K562 (cell line): ENCODE results near the gene B3GAT1. TPM values are rescaled to one million over a fixed set of nuclear protein-coding genes. Genes with fewer than 3 reads are reported as not detected.

ENCODE experiments used
- ATAC-seq: fragments of 200-7000 bp; cut with Tn5 transposase; 3 replicates; pipeline ENCODE4 v1.9.1; 2020; ENCODE audit warnings: moderate library complexity
- BruUV-seq: library from RNA; stranded (reverse); fragments of 400-500 nt; replicated peaks from 2 replicates; lab custom pipeline; 2021; lab: Mats Ljungman, UMichigan
- CTCF ChIA-PET: fragments of 300-600 bp; formaldehyde crosslinking; extraction: SDS; loops from one replicate; lab custom pipeline; 2021; ENCODE audit warnings: low intra/inter-chr PET ratio; lab: Yijun Ruan, JAX
- POLR2A ChIA-PET: fragments of 300-600, 350-650 bp; sonication (Branson Sonifier 250); formaldehyde crosslinking; extraction: SDS; loops from one replicate; lab custom pipeline; 2021; ENCODE audit warnings: antibody characterized with exemption, inconsistent platforms; lab: Yijun Ruan, JAX
- DNase-seq, 4 experiments: peaks; one replicate each; pipeline versions ENCODE4 v3.0.0 to v3.0.0-alpha.2; 2011 to 2018; ENCODE audit warnings: low spot score in 3 of 4, mixed read lengths in 3 of 4; ENCODE audit errors: extremely low read depth in 1 of 4
- FAIRE-seq: peaks from 2 replicates; lab custom pipeline; 2011; peaks lifted over from hg19 to GRCh38; lab: Jason Lieb, UNC
- H2AFZ ChIP-seq: 2 replicates; pipeline ENCODE4 v1.6.0; 2011; ENCODE audit warnings: low read depth, low read length, control low read depth, inconsistent platforms
- H3K27ac ChIP-seq: fragments of 200-600 bp; 3 replicates; pipeline ENCODE4 v1.8.0; 2011; ENCODE audit warnings: low read depth, mild to moderate bottlenecking, control low read depth, inconsistent platforms, low read length, moderate library complexity, mixed read lengths; ENCODE audit errors: extremely low read depth
- H3K27me3 ChIP-seq, 2 experiments: fragments of 300-600 bp in 1 of 2; 2 replicates in 1 of 2; 3 replicates in 1 of 2; pipeline versions ENCODE4 v1.6.0 to v1.8.0; 2011; ENCODE audit warnings: inconsistent platforms in 2 of 2, low read length in 2 of 2, mild to moderate bottlenecking in 1 of 2, mixed read lengths in 1 of 2, moderate library complexity in 1 of 2; ENCODE audit not compliant: control insufficient read depth in 2 of 2, insufficient read depth in 2 of 2
- H3K36me3 ChIP-seq: fragments of 300-600 bp; 3 replicates; pipeline ENCODE4 v1.8.0; 2011; ENCODE audit warnings: mild to moderate bottlenecking, low read length, inconsistent platforms; ENCODE audit not compliant: control insufficient read depth, insufficient read depth
- H3K4me1 ChIP-seq, 2 experiments: fragments of 200-600 bp in 1 of 2; replicated peaks in 1 of 2; 2 replicates in 1 of 2; 3 replicates in 1 of 2; pipeline versions ENCODE4 v1.5.1 to v1.8.0; 2011; ENCODE audit warnings: inconsistent platforms in 2 of 2, low read length in 2 of 2, mild to moderate bottlenecking in 1 of 2, mixed read lengths in 1 of 2, moderate library complexity in 1 of 2; ENCODE audit not compliant: control insufficient read depth in 2 of 2, insufficient read depth in 2 of 2
- H3K4me2 ChIP-seq: 2 replicates; pipeline ENCODE4 v1.6.1; 2011; ENCODE audit warnings: low read length, control low read depth, inconsistent platforms, mixed read lengths; ENCODE audit not compliant: insufficient read depth
- H3K4me3 ChIP-seq: fragments of 200-600 bp; sonication (generic), shearing (Covaris generic); 2 replicates; pipeline ENCODE4 v1.5.1; 2016; ENCODE audit warnings: control low read depth, inconsistent platforms
- H3K79me2 ChIP-seq: fragments of 200-600 bp; 3 replicates; pipeline ENCODE4 v1.8.0; 2011; ENCODE audit warnings: low read length, inconsistent platforms; ENCODE audit not compliant: control insufficient read depth, insufficient read depth
- H3K9ac ChIP-seq, 2 experiments: 2 replicates each; pipeline versions ENCODE4 v1.6.0 to v1.6.1; 2011; ENCODE audit warnings: low read depth in 2 of 2, low read length in 2 of 2, control low read depth in 1 of 2, inconsistent platforms in 1 of 2, mild to moderate bottlenecking in 1 of 2, mixed read lengths in 1 of 2; ENCODE audit not compliant: insufficient read depth in 1 of 2
- H3K9me1 ChIP-seq: one replicate; pipeline ENCODE4 v1.6.0; 2011; ENCODE audit warnings: inconsistent platforms, mild to moderate bottlenecking, low read length, moderate library complexity; ENCODE audit not compliant: control insufficient read depth, insufficient read depth
- H3K9me3 ChIP-seq: replicated peaks from 2 replicates; pipeline ENCODE4 v1.5.1; 2011; ENCODE audit warnings: low read depth, low read length, inconsistent platforms; ENCODE audit not compliant: control insufficient read depth, insufficient read depth
- H4K20me1 ChIP-seq: replicated peaks from 2 replicates; pipeline ENCODE4 v1.6.1; 2011; ENCODE audit warnings: low read length, inconsistent platforms, mixed read lengths; ENCODE audit not compliant: control insufficient read depth, insufficient read depth
- NCOA1 ChIP-seq: fragments of 450-650 bp; IDR thresholded peaks from 2 replicates; pipeline ENCODE4 v1.6.1; 2016; ENCODE audit warnings: low read depth
- NCOR1 ChIP-seq: fragments of 450-650 bp; IDR thresholded peaks from 2 replicates; pipeline ENCODE4 v1.6.1; 2016; ENCODE audit warnings: mild to moderate bottlenecking, moderate library complexity
- NEUROD1 ChIP-seq: fragments of 150-350 bp; IDR thresholded peaks from 2 replicates; pipeline ENCODE4 v1.6.1; 2014; ENCODE audit warnings: borderline replicate concordance, low read length, low read depth; ENCODE audit not compliant: partially characterized antibody
- SMAD4 ChIP-seq: fragments of 250-450 bp; sonication (Bioruptor Pico); conservative IDR thresholded peaks from 2 replicates; pipeline ENCODE4 v1.8.0; 2021; ENCODE audit warnings: inconsistent platforms, mild to moderate bottlenecking, moderate library complexity
- TCF7 ChIP-seq: sonication (generic); IDR thresholded peaks from 2 replicates; pipeline ENCODE4 v1.6.1; 2016; ENCODE audit warnings: antibody characterized with exemption, borderline replicate concordance
- ZNF217 ChIP-seq: sonication (generic); formaldehyde crosslinking; IDR thresholded peaks from 2 replicates; pipeline ENCODE4 v1.8.0; 2022; ENCODE audit warnings: mild to moderate bottlenecking, missing genetic modification reagents
- ZNF445 ChIP-seq: fragments of 250-450 bp; sonication (Bioruptor Pico); IDR thresholded peaks from 2 replicates; pipeline ENCODE4 v1.4.0; 2020; ENCODE audit warnings: low read depth, mild to moderate bottlenecking, moderate library complexity
- WGBS: fragments of 100-300 bp; shearing (Covaris generic); methylation state at CpG from one replicate; pipeline ENCODE4 v1.1.6; 2016; ENCODE audit warnings: low coverage, mixed read lengths; ENCODE audit not compliant: insufficient coverage; ENCODE audit errors: missing lambda C conversion rate; 5-methylcytosine and 5-hydroxymethylcytosine counted together
- in situ Hi-C: fragments of 300-500 bp; cut with MboI; formaldehyde crosslinking; loops from 4 replicates; pipeline ENCODE4 v1.15.0; 2018; ENCODE audit warnings: inconsistent platforms, mixed read lengths
- intact Hi-C: fragments of 100-400 bp; cut with micrococcal nuclease; formaldehyde crosslinking; loops from 2 replicates; pipeline ENCODE4 v1.14.2; 2022
- polyA plus RNA-seq, 8 experiments: library from polyadenylated mRNA; depleted of rRNA in 4 of 8; stranded (reverse) in 5 of 8; unstranded in 3 of 8; fragments of >200 nt; fragmentation: Nextera tagmentation in 2 of 8; fragmentation: Illumina TruSeq in 1 of 8; extraction: Ambion mirVana in 2 of 8; extraction: Trizol in 1 of 8; gene quantifications; 2 replicates each; pipeline versions ENCODE4 v1.2.1 to v1.2.3, GENCODE V29; 2011 to 2014; ENCODE audit warnings: inconsistent platforms in 1 of 8, missing spikeins in 1 of 8
- total RNA-seq, 7 experiments: library from RNA; depleted of rRNA in 6 of 7; stranded (reverse); fragments of >200 nt in 6 of 7; fragmentation: Illumina TruSeq in 2 of 7; extraction: Trizol in 2 of 7; gene quantifications; 2 replicates each; pipeline versions ENCODE4 v1.2.1 to v1.2.3, GENCODE V29; 2011 to 2021; ENCODE audit warnings: low replicate concordance in 1 of 7
- TF ChIP-seq, protein P1 (sequence below): fragments of 450-650 bp; formaldehyde crosslinking; IDR thresholded peaks from 2 replicates; pipeline ENCODE4 v1.4.0; 2020; ENCODE audit warnings: mild to moderate bottlenecking, mixed read lengths
- TF ChIP-seq, protein P2 (sequence below): fragments of 450-650 bp; IDR thresholded peaks from 2 replicates; pipeline ENCODE4 v1.6.1; 2018; ENCODE audit not compliant: partially characterized antibody

Gene B3GAT1
- total and polyA plus RNA-seq, 9 of the 15 experiments (the other 6 are each of a cell fraction or from before 2014, with no cell fraction given): 0.01 to 0.53 (median 0.14) TPM; not detected in 1

DNA sequence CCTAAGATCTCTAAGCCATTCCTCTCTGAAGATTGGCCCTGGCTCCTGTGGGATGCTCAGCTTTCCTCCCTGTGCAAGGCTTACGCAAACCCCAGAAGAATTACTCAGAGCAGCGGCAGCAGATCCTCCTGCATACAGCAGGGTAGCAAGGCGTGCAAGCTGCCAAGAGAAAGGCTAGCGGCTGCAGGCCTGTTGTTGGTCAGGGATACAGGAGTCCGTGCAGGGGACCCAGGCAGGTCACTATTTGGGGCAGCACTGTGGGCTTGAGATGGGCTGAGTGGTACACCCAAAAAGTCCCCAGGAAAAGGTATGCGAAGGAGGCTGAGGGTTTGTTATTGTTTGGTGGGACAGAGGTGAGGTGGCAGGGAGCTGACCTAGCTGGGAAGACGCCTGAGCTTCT lies 78.7 kb downstream of the B3GAT1 start:
- Histone ChIP-seq H3K79me2 (0 out of 3 replicates have a peak, but pooled peaks cover 2% of the 10 kb centered on the region), H3K9ac (no peak overlapping the region), H3K4me1 (peaks cover 8 to 13% of the 10 kb centered on the region in 2 experiments; a peak in 4 of 5 replicates), H3K27ac (no peak overlapping the region), H3K9me3 (no peaks in the 10 kb centered on the region), H3K4me3 (no peak overlapping the region), H4K20me1 (no peaks in the 10 kb centered on the region), H3K9me1 (no peaks in the 10 kb centered on the region), H2AFZ (no peak overlapping the region), H3K36me3 (no peaks in the 10 kb centered on the region), H3K4me2 (no peak overlapping the region), H3K27me3 (peaks cover 4 to 5% of the 10 kb centered on the region in 2 experiments; a peak in 3 of 5 replicates)
- TF ChIP-seq ZNF217 (CRISPR knock-in tag): no peak
- no peak for TF ChIP-seq ZNF445 (CRISPR knock-in tag)
- TF ChIP-seq NCOA1: no peak
- no peak for TF ChIP-seq NCOR1
- TF ChIP-seq, protein P1, sequence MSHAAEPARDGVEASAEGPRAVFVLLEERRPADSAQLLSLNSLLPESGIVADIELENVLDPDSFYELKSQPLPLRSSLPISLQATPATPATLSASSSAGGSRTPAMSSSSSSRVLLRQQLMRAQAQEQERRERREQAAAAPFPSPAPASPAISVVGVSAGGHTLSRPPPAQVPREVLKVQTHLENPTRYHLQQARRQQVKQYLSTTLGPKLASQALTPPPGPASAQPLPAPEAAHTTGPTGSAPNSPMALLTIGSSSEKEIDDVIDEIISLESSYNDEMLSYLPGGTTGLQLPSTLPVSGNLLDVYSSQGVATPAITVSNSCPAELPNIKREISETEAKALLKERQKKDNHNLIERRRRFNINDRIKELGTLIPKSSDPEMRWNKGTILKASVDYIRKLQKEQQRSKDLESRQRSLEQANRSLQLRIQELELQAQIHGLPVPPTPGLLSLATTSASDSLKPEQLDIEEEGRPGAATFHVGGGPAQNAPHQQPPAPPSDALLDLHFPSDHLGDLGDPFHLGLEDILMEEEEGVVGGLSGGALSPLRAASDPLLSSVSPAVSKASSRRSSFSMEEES: no peak
- no peak for TF ChIP-seq SMAD4 (CRISPR knock-in tag)
- no peak for TF ChIP-seq TCF7
- TF ChIP-seq NEUROD1: no peak
- TF ChIP-seq, protein P2, sequence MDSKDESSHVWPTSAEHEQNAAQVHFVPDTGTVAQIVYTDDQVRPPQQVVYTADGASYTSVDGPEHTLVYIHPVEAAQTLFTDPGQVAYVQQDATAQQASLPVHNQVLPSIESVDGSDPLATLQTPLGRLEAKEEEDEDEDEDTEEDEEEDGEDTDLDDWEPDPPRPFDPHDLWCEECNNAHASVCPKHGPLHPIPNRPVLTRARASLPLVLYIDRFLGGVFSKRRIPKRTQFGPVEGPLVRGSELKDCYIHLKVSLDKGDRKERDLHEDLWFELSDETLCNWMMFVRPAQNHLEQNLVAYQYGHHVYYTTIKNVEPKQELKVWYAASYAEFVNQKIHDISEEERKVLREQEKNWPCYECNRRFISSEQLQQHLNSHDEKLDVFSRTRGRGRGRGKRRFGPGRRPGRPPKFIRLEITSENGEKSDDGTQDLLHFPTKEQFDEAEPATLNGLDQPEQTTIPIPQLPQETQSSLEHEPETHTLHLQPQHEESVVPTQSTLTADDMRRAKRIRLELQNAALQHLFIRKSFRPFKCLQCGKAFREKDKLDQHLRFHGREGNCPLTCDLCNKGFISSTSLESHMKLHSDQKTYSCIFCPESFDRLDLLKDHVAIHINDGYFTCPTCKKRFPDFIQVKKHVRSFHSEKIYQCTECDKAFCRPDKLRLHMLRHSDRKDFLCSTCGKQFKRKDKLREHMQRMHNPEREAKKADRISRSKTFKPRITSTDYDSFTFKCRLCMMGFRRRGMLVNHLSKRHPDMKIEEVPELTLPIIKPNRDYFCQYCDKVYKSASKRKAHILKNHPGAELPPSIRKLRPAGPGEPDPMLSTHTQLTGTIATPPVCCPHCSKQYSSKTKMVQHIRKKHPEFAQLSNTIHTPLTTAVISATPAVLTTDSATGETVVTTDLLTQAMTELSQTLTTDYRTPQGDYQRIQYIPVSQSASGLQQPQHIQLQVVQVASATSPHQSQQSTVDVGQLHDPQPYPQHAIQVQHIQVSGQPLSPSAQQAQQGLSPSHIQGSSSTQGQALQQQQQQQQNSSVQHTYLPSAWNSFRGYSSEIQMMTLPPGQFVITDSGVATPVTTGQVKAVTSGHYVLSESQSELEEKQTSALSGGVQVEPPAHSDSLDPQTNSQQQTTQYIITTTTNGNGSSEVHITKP: no peak
- DNase-seq: no peak
- BruUV-seq: no TSS peak
- no peak for FAIRE-seq
- ChIA-PET CTCF (no interaction called here), POLR2A (interaction anchor here (1.2 kb wide), 1 partner anchor 10 kb away, joined by 3 read pairs; no protein-coding TSS in a partner anchor)
- ATAC-seq: no peak
- intact Hi-C loops: no loop called here
- 72% methylated on average over 7 of the region's 7 CpGs for WGBS
- in situ Hi-C loops: no loop called here
